GM19099 (cell line): ENCODE measurements around the gene AMIGO2.

Experiments used
- POLR2A ChIP-seq: IDR thresholded peaks from 3 replicates; pipeline ENCODE4 v1.6.1; 2011; ENCODE audit warnings: low read depth; ENCODE audit not compliant: insufficient read length; ENCODE audit errors: extremely low read depth

AMIGO2 gene

GRCh38 chr12:47102845-47103651 is 23.3 kb upstream of the AMIGO2 start:
- TF ChIP-seq POLR2A, result no peak

GRCh38 chr12:47102406-47102805 is 22.6 kb upstream of the AMIGO2 start:
- TF ChIP-seq POLR2A, result no peak

- TF ChIP-seq POLR2A, result no peak
Observed at GRCh38 chr12:47100160-47100559, 20.4 kb upstream of the AMIGO2 start.

- TF ChIP-seq POLR2A, result no peak
Observed at GRCh38 chr12:47099610-47100009, 19.9 kb upstream of the AMIGO2 start.

GRCh38 chr12:47098099-47098498 is 18.3 kb upstream of the AMIGO2 start:
- no peak for TF ChIP-seq POLR2A

GRCh38 chr12:47097276-47097896 is 17.6 kb upstream of the AMIGO2 start:
- no peak for TF ChIP-seq POLR2A

- TF ChIP-seq POLR2A, result no peak
Observed at GRCh38 chr12:47095446-47096236, 15.9 kb upstream of the AMIGO2 start.

- no peak for TF ChIP-seq POLR2A
Observed at GRCh38 chr12:47094804-47095203, 15.0 kb upstream of the AMIGO2 start.

GRCh38 chr12:47091009-47091408 is 11.2 kb upstream of the AMIGO2 start:
- TF ChIP-seq POLR2A, result no peak

- TF ChIP-seq POLR2A, result no peak
Observed at GRCh38 chr12:47088021-47088944, 8.5 kb upstream of the AMIGO2 start.

- TF ChIP-seq POLR2A, result no peak
Observed at GRCh38 chr12:47087088-47087688, 7.4 kb upstream of the AMIGO2 start.

GRCh38 chr12:47085815-47086252 is 6.1 kb upstream of the AMIGO2 start:
- no peak for TF ChIP-seq POLR2A

- no peak for TF ChIP-seq POLR2A
Observed at GRCh38 chr12:47084172-47084571, 4.4 kb upstream of the AMIGO2 start.
